ENCODE data around the gene GID8. TPM values are rescaled to one million over a fixed set of nuclear protein-coding genes. Genes with fewer than 3 reads are reported as not detected.

GID8 gene
- total and polyA plus RNA-seq, 2 of the 13 experiments (the other 11 are each of a cell fraction or from before 2014, with no cell fraction given) = 39.6 to 59.8 TPM

DNA sequence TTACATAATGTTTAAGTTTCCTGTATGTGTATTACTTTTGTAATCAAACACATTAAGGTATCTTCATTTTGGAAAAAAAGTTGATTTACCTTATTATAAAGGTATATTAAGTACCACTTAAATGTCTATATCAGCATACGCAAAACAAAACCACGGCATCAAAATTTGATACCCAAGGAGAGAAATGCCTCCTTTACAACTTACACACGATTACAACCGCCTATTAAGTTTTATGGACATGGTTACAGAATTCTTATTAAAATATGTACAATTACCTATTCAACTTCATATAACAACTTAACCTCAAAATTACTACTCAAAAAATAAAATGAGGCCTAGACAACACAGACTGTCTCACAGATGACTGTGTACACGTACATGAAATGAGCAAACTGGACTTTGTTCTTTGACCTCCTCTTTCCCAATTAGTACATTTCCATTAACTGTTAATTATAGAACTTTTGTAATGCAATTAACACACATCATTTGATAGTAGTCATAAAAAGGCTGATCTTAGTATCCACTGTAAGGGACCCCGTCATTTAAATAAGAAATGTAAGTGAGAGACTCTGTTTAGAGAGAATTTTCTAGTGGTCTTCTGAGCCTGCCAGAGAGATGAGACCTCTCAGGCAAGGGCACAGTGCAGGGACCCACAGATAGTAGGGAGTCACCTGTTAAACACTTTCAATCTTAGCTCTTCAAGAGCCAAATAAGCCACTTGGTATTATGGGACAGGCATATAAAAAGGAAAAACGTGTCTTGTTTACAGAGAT, 14.1 kb upstream of the GID8 start (continued):
- no peak for TF ChIP-seq USF2 (IDR thresholded peaks at IDR 0.05; ENCODE audit: low read depth, low read length)
- TF ChIP-seq USF2 (CRISPR knock-in tag; IDR thresholded peaks at IDR 0.05; ENCODE audit: borderline replicate concordance) = no peak
- no peak for TF ChIP-seq CBX1 (IDR thresholded peaks at IDR 0.05; ENCODE audit: low read depth)
- TF ChIP-seq TFDP1 (CRISPR knock-in tag; IDR thresholded peaks at IDR 0.05; ENCODE audit: borderline replicate concordance) = peak; percentile 26; the same call in 1 of the 2 replicates
- TF ChIP-seq, protein P1, sequence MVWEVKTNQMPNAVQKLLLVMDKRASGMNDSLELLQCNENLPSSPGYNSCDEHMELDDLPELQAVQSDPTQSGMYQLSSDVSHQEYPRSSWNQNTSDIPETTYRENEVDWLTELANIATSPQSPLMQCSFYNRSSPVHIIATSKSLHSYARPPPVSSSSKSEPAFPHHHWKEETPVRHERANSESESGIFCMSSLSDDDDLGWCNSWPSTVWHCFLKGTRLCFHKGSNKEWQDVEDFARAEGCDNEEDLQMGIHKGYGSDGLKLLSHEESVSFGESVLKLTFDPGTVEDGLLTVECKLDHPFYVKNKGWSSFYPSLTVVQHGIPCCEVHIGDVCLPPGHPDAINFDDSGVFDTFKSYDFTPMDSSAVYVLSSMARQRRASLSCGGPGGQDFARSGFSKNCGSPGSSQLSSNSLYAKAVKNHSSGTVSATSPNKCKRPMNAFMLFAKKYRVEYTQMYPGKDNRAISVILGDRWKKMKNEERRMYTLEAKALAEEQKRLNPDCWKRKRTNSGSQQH (CRISPR knock-in tag; IDR thresholded peaks at IDR 0.05; ENCODE audit: low read depth) = no peak
- TF ChIP-seq SRSF1 (optimal IDR thresholded peaks at IDR 0.05; ENCODE audit: low read depth, low read length) = no peak
- TF ChIP-seq, protein P2, sequence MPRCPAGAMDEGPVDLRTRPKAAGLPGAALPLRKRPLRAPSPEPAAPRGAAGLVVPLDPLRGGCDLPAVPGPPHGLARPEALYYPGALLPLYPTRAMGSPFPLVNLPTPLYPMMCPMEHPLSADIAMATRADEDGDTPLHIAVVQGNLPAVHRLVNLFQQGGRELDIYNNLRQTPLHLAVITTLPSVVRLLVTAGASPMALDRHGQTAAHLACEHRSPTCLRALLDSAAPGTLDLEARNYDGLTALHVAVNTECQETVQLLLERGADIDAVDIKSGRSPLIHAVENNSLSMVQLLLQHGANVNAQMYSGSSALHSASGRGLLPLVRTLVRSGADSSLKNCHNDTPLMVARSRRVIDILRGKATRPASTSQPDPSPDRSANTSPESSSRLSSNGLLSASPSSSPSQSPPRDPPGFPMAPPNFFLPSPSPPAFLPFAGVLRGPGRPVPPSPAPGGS (CRISPR knock-in tag; IDR thresholded peaks at IDR 0.05) = no peak
- TF ChIP-seq, protein P3, sequence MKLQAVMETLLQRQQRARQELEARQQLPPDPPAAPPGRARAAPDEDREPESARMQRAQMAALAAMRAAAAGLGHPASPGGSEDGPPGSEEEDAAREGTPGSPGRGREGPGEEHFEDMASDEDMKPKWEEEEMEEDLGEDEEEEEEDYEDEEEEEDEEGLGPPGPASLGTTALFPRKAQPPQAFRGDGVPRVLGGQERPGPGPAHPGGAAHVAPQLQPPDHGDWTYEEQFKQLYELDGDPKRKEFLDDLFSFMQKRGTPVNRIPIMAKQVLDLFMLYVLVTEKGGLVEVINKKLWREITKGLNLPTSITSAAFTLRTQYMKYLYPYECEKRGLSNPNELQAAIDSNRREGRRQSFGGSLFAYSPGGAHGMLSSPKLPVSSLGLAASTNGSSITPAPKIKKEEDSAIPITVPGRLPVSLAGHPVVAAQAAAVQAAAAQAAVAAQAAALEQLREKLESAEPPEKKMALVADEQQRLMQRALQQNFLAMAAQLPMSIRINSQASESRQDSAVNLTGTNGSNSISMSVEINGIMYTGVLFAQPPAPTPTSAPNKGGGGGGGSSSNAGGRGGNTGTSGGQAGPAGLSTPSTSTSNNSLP (IDR thresholded peaks at IDR 0.05; ENCODE audit: low read depth, low read length) = peak; percentile 80
- no peak for TF ChIP-seq MAF1 (CRISPR knock-in tag; IDR thresholded peaks at IDR 0.05; ENCODE audit: borderline replicate concordance)
- TF ChIP-seq, protein P4, sequence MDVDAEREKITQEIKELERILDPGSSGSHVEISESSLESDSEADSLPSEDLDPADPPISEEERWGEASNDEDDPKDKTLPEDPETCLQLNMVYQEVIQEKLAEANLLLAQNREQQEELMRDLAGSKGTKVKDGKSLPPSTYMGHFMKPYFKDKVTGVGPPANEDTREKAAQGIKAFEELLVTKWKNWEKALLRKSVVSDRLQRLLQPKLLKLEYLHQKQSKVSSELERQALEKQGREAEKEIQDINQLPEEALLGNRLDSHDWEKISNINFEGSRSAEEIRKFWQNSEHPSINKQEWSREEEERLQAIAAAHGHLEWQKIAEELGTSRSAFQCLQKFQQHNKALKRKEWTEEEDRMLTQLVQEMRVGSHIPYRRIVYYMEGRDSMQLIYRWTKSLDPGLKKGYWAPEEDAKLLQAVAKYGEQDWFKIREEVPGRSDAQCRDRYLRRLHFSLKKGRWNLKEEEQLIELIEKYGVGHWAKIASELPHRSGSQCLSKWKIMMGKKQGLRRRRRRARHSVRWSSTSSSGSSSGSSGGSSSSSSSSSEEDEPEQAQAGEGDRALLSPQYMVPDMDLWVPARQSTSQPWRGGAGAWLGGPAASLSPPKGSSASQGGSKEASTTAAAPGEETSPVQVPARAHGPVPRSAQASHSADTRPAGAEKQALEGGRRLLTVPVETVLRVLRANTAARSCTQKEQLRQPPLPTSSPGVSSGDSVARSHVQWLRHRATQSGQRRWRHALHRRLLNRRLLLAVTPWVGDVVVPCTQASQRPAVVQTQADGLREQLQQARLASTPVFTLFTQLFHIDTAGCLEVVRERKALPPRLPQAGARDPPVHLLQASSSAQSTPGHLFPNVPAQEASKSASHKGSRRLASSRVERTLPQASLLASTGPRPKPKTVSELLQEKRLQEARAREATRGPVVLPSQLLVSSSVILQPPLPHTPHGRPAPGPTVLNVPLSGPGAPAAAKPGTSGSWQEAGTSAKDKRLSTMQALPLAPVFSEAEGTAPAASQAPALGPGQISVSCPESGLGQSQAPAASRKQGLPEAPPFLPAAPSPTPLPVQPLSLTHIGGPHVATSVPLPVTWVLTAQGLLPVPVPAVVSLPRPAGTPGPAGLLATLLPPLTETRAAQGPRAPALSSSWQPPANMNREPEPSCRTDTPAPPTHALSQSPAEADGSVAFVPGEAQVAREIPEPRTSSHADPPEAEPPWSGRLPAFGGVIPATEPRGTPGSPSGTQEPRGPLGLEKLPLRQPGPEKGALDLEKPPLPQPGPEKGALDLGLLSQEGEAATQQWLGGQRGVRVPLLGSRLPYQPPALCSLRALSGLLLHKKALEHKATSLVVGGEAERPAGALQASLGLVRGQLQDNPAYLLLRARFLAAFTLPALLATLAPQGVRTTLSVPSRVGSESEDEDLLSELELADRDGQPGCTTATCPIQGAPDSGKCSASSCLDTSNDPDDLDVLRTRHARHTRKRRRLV (CRISPR knock-in tag; IDR thresholded peaks at IDR 0.05) = no peak
- TF ChIP-seq ZNF230 (CRISPR knock-in tag; IDR thresholded peaks at IDR 0.05) = no peak
- TF ChIP-seq, protein P5, sequence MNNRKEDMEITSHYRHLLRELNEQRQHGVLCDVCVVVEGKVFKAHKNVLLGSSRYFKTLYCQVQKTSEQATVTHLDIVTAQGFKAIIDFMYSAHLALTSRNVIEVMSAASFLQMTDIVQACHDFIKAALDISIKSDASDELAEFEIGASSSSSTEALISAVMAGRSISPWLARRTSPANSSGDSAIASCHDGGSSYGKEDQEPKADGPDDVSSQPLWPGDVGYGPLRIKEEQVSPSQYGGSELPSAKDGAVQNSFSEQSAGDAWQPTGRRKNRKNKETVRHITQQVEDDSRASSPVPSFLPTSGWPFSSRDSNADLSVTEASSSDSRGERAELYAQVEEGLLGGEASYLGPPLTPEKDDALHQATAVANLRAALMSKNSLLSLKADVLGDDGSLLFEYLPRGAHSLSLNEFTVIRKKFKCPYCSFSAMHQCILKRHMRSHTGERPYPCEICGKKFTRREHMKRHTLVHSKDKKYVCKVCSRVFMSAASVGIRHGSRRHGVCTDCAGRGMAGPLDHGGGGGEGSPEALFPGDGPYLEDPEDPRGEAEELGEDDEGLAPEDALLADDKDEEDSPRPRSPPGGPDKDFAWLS (CRISPR knock-in tag; IDR thresholded peaks at IDR 0.05; ENCODE audit: borderline replicate concordance) = no peak
- TF ChIP-seq GATAD2A (CRISPR knock-in tag; IDR thresholded peaks at IDR 0.05) = peak; percentile 82
